Transverse colon (tissue), 4 donors: Measurements from ENCODE around the gene MT1B.

Experiments
- CTCF ChIP-seq, 5 experiments: fragments of 200-600 bp in 3 of 5; fragments of 450-650 bp in 2 of 5; sonication (generic) in 3 of 5; IDR thresholded peaks; 1 replicate in 2 of 5; 2 replicates in 3 of 5; pipeline ENCODE4 v1.5.1; 2016 to 2017; ENCODE audit warnings: antibody characterized with exemption in 5 of 5, inconsistent platforms in 3 of 5, mild to moderate bottlenecking in 2 of 5, moderate library complexity in 1 of 5
- EP300 ChIP-seq: sonication (generic); formaldehyde crosslinking; IDR thresholded peaks from one replicate; pipeline ENCODE4 v1.6.1; 2017; ENCODE audit warnings: antibody characterized with exemption, low read depth
- POLR2A ChIP-seq: fragments of 450-650 bp; IDR thresholded peaks from one replicate; pipeline ENCODE4 v1.6.1; 2016; ENCODE audit warnings: antibody characterized with exemption, mild to moderate bottlenecking, moderate library complexity
- POLR2AphosphoS5 ChIP-seq, 3 donors: sonication (generic); formaldehyde crosslinking; IDR thresholded peaks; one replicate each; pipeline ENCODE4 v1.6.1; 2016; ENCODE audit warnings: antibody characterized with exemption in 3 of 3

DNA sequence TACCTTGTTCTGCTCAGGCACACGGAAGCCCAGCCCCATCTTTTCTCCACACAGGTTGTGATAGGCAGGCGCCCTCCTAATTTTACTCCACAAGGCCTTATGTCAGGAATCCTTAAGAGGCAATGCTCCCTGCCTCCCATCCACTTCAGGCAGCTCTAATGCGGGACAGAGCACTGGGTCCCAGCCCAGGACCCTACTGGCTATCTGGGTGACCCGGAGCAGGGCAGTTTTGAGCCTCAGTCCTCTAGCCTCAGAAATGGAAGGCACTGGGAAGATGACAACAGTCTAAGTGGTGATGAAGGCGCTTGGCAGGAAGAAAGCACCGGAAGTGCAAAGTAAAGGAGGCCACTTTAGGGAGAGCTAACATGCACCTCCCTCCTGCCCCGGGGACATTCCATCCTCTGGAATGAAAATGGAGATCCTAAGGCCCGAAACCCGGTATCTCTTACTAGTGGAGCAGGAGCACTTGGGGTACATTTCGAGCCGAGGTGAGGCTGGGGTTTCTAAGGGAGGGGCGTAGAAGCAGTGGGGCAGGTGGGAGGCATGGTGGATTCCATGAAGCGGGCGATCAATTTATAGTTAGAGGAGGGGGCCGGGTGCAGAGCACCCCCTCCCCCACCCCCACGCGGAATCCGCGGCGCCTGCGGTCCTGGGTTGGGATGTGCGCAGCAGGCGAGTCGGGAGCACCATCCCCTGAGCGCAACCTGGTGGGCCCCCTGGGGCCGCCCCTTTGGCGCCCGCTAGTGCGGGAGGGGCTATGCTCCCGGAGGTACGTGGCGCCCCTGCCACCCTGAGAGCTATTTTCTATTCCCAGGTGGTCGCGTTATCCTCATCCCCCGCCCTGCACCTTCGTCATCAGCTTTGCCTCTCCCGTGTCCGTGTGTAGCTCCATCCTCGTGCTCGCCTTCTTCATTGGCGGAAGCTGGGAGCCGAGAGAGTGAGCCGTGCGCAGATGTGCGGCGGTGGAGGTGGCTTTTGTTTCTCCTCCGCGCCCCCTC is 11.0 kb downstream of the MT1B start:
- TF ChIP-seq CTCF (IDR thresholded peaks at IDR 0.05) (no peak), POLR2A (no peak), POLR2AphosphoS5 (IDR thresholded peaks at IDR 0.05) (no peak), EP300 (no peak)
